ENCODE results near the gene ZCCHC9. TPM values are rescaled to one million over a fixed set of nuclear protein-coding genes. Genes with fewer than 3 reads are reported as not detected.

Gene ZCCHC9
- polyA plus RNA-seq, 1 experiment = 10.7 TPM

GRCh38 chr5:81344736-81345135 lies 43.3 kb downstream of the ZCCHC9 start:
- POLR2A ChIA-PET = no interaction called here
- CTCF ChIA-PET = no interaction called here
- H3K27me3 ChIP-seq (ENCODE audit: control insufficient read depth, insufficient read depth, low read length) = no peaks in the 10 kb centered on the region
- H3K4me3 ChIP-seq (ENCODE audit: low read depth, low read length) = no peak overlapping the region
- no peak for TF ChIP-seq CTCF (IDR thresholded peaks at IDR 0.05; ENCODE audit: insufficient read depth, low read depth, low read length)
- H3K36me3 ChIP-seq (ENCODE audit: control insufficient read depth, insufficient read depth, low read length) = no peaks in the 10 kb centered on the region
- DNase-seq (ENCODE audit: low read depth) = no peak

GRCh38 chr5:81345411-81346003 lies 44.1 kb downstream of the ZCCHC9 start:
- no peak overlapping the region for H3K4me3 ChIP-seq (ENCODE audit: low read depth, low read length)
- no peak for DNase-seq (ENCODE audit: low read depth)
- no peaks in the 10 kb centered on the region for H3K27me3 ChIP-seq (ENCODE audit: control insufficient read depth, insufficient read depth, low read length)
- ChIA-PET CTCF (no interaction called here), POLR2A (no interaction called here)
- H3K36me3 ChIP-seq (ENCODE audit: control insufficient read depth, insufficient read depth, low read length) = no peaks in the 10 kb centered on the region
- no peak for TF ChIP-seq CTCF (IDR thresholded peaks at IDR 0.05; ENCODE audit: insufficient read depth, low read depth, low read length)

GRCh38 chr5:81349161-81349560 lies 47.8 kb downstream of the ZCCHC9 start:
- Histone ChIP-seq H3K4me3 (ENCODE audit: low read depth, low read length) (no peak overlapping the region), H3K36me3 (ENCODE audit: control insufficient read depth, insufficient read depth, low read length) (no peaks in the 10 kb centered on the region), H3K27me3 (ENCODE audit: control insufficient read depth, insufficient read depth, low read length) (no peaks in the 10 kb centered on the region)
- no peak for TF ChIP-seq CTCF (IDR thresholded peaks at IDR 0.05; ENCODE audit: insufficient read depth, low read depth, low read length)
- POLR2A ChIA-PET = no interaction called here
- no peak for DNase-seq (ENCODE audit: low read depth)
- CTCF ChIA-PET = interaction anchor here (0.6 to 0.7 kb wide), 2 partner anchors 38 to 554 kb away, joined by 3 read pairs; no protein-coding TSS in a partner anchor

- no peak for DNase-seq (ENCODE audit: low read depth)
- H3K36me3 ChIP-seq (ENCODE audit: control insufficient read depth, insufficient read depth, low read length) = no peaks in the 10 kb centered on the region
- TF ChIP-seq CTCF (IDR thresholded peaks at IDR 0.05; ENCODE audit: insufficient read depth, low read depth, low read length) = no peak
- H3K4me3 ChIP-seq (ENCODE audit: low read depth, low read length) = no peak overlapping the region
- no peaks in the 10 kb centered on the region for H3K27me3 ChIP-seq (ENCODE audit: control insufficient read depth, insufficient read depth, low read length)
- ChIA-PET POLR2A (no interaction called here), CTCF (interaction anchor here (0.9 kb wide), 1 partner anchor 32 kb away, joined by 3 read pairs; no protein-coding TSS in a partner anchor)
Measured at GRCh38 chr5:81350507-81350906, 49.1 kb downstream of the ZCCHC9 start.

GRCh38 chr5:81353189-81353588 lies 51.8 kb downstream of the ZCCHC9 start:
- ChIA-PET CTCF (no interaction called here), POLR2A (no interaction called here)
- no peak for TF ChIP-seq CTCF (IDR thresholded peaks at IDR 0.05; ENCODE audit: insufficient read depth, low read depth, low read length)
- DNase-seq (ENCODE audit: low read depth) = no peak
- no peak overlapping the region for H3K4me3 ChIP-seq (ENCODE audit: low read depth, low read length)
- no peaks in the 10 kb centered on the region for H3K36me3 ChIP-seq (ENCODE audit: control insufficient read depth, insufficient read depth, low read length)
- H3K27me3 ChIP-seq (ENCODE audit: control insufficient read depth, insufficient read depth, low read length) = no peaks in the 10 kb centered on the region

All from BJ (cell line).